Non-pigmented ciliary epithelial cell (primary cell): ENCODE data around the gene RHBDD2.
"Not testable (repeated sequence)": the region's sequence is repeated elsewhere in the genome, so short reads cannot be mapped to it uniquely, and the experiment has no call there.

Source experiments
- DNase-seq: peaks from one replicate; pipeline ENCODE4 v3.0.0-alpha.2; 2010; ENCODE audit warnings: low read depth

The RHBDD2 gene

GRCh38 chr7:75878769-75879611 lies at the start of gene RHBDD2:
TSS of gene RHBDD2 (plus strand) at chr7:75879034. CDS start at chr7:75879083, 49 bp downstream.
- no peak for DNase-seq

GRCh38 chr7:75829656-75830055 lies 49.2 kb upstream of the RHBDD2 start:
- peak; percentile 72 for DNase-seq

GRCh38 chr7:75830978-75831377 lies 47.9 kb upstream of the RHBDD2 start:
- no peak for DNase-seq

GRCh38 chr7:75833662-75834061 lies 45.2 kb upstream of the RHBDD2 start:
- peak; percentile 27 for DNase-seq

GRCh38 chr7:75835688-75836285 lies 43.0 kb upstream of the RHBDD2 start:
- no peak for DNase-seq

- no peak for DNase-seq
Observed at GRCh38 chr7:75836798-75837197, 42.0 kb upstream of the RHBDD2 start.

GRCh38 chr7:75838281-75838930 lies 40.4 kb upstream of the RHBDD2 start:
- not testable (repeated sequence) for DNase-seq

GRCh38 chr7:75840029-75840428 lies 38.8 kb upstream of the RHBDD2 start:
- DNase-seq = no peak

- peak; percentile 73 for DNase-seq
Observed at GRCh38 chr7:75842836-75843446, 35.9 kb upstream of the RHBDD2 start.

- DNase-seq = no peak
Observed at GRCh38 chr7:75843613-75844116, 35.2 kb upstream of the RHBDD2 start.

GRCh38 chr7:75844158-75844557 lies 34.7 kb upstream of the RHBDD2 start:
- no peak for DNase-seq

- not testable (repeated sequence) for DNase-seq
Observed at GRCh38 chr7:75845132-75845531, 33.7 kb upstream of the RHBDD2 start.

GRCh38 chr7:75847707-75848106 lies 31.1 kb upstream of the RHBDD2 start:
- no peak for DNase-seq

- DNase-seq = no peak
Observed at GRCh38 chr7:75849573-75849972, 29.3 kb upstream of the RHBDD2 start.

GRCh38 chr7:75850235-75850634 lies 28.6 kb upstream of the RHBDD2 start:
- DNase-seq = no peak

GRCh38 chr7:75854233-75854632 lies 24.6 kb upstream of the RHBDD2 start:
- DNase-seq = no peak

- DNase-seq = not testable (repeated sequence)
Observed at GRCh38 chr7:75854813-75855345, 24.0 kb upstream of the RHBDD2 start.

- DNase-seq = no peak
Observed at GRCh38 chr7:75856536-75856935, 22.3 kb upstream of the RHBDD2 start.

- DNase-seq = no peak
Observed at GRCh38 chr7:75858410-75858809, 20.4 kb upstream of the RHBDD2 start.

- DNase-seq = no peak
Observed at GRCh38 chr7:75861636-75862035, 17.2 kb upstream of the RHBDD2 start.

GRCh38 chr7:75864251-75864650 lies 14.6 kb upstream of the RHBDD2 start:
- not testable (repeated sequence) for DNase-seq

GRCh38 chr7:75866114-75866488 lies 12.7 kb upstream of the RHBDD2 start:
- no peak for DNase-seq
